Activated T-cell treated with anti-CD3 and anti-CD28 coated beads, Interleukin-2, amount 50 U/mL, for 72 hours (primary cell): Measurements from ENCODE around the gene BTN1A1. TPM values are rescaled to one million over a fixed set of nuclear protein-coding genes. Genes with fewer than 3 reads are reported as not detected.

Experiments used
- ATAC-seq, 2 donors: fragments of 150-1000 bp; cut with Tn5 transposase; replicated peaks in 1 of 2; 2 replicates each; pipeline ENCODE4 v1.10.0; 2021; ENCODE audit warnings: moderate library complexity in 2 of 2, mild to moderate bottlenecking in 1 of 2
- DNase-seq, 2 donors: peaks; one replicate each; pipeline ENCODE4 v3.0.0; 2021 to 2022; ENCODE audit warnings: mixed read lengths in 1 of 2
- H3K27ac Mint-ChIP-seq: one replicate; pipeline ENCODE4 v1.8.0; 2022; ENCODE audit warnings: mild to moderate bottlenecking, moderate library complexity, mixed read lengths
- H3K27me3 Mint-ChIP-seq: one replicate; pipeline ENCODE4 v1.8.0; 2022; ENCODE audit warnings: low read depth, mixed read lengths
- H3K36me3 Mint-ChIP-seq, 2 donors: one replicate each; pipeline ENCODE4 v1.8.0; 2022; ENCODE audit warnings: mixed read lengths in 2 of 2, mild to moderate bottlenecking in 1 of 2; ENCODE audit not compliant: insufficient read depth in 2 of 2
- H3K4me1 Mint-ChIP-seq: one replicate; pipeline ENCODE4 v1.8.0; 2022; ENCODE audit warnings: low read depth, mixed read lengths
- H3K4me3 Mint-ChIP-seq, 2 donors: one replicate each; pipeline ENCODE4 v1.8.0; 2022; ENCODE audit warnings: mild to moderate bottlenecking in 2 of 2, mixed read lengths in 2 of 2, moderate library complexity in 2 of 2
- H3K9me3 Mint-ChIP-seq, 2 donors: one replicate each; pipeline ENCODE4 v1.8.0; 2022; ENCODE audit warnings: mixed read lengths in 2 of 2
- total RNA-seq, 2 donors: library from RNA; stranded (reverse); gene quantifications; one replicate each; pipeline ENCODE4 v1.2.3, GENCODE V29; 2022

Gene BTN1A1
- total RNA-seq, 2 donors from 2014 or later = 0.10 TPM; not detected in 1

- peaks cover 9% of the 10 kb centered on the region for H3K4me1 Mint-ChIP-seq
- ATAC-seq (no peak), DNase-seq (no peak)
- H3K27me3 Mint-ChIP-seq = no peaks in the 10 kb centered on the region
- H3K4me3 Mint-ChIP-seq = no peak overlapping the region
- peaks cover 0 to 2% of the 10 kb centered on the region in 2 donors for H3K36me3 Mint-ChIP-seq
- H3K9me3 Mint-ChIP-seq = peaks cover 0 to 2% of the 10 kb centered on the region in 2 donors
- no peak overlapping the region for H3K27ac Mint-ChIP-seq
Measured at GRCh38 chr6:26482338-26482737, 17.8 kb upstream of the BTN1A1 start.

GRCh38 chr6:26483727-26484126, 16.4 kb upstream of the BTN1A1 start:
- H3K4me3 Mint-ChIP-seq = no peak overlapping the region

GRCh38 chr6:26484161-26484560, 15.9 kb upstream of the BTN1A1 start:
- Mint-ChIP-seq H3K4me3 (no peak overlapping the region), H3K27me3 (no peaks in the 10 kb centered on the region), H3K27ac (no peak overlapping the region), H3K4me1 (peaks cover 7% of the 10 kb centered on the region), H3K36me3 (peaks cover 3 to 7% of the 10 kb centered on the region in 2 donors), H3K9me3 (peaks cover 2 to 8% of the 10 kb centered on the region in 2 donors)
- DNase-seq = no peak
- ATAC-seq = no peak

More at GRCh38 chr6:26483727-26484126, 16.4 kb upstream of the BTN1A1 start:
- peaks cover 2 to 8% of the 10 kb centered on the region in 2 donors for H3K9me3 Mint-ChIP-seq
- DNase-seq = no peak
- no peak overlapping the region for H3K27ac Mint-ChIP-seq
- H3K27me3 Mint-ChIP-seq = no peaks in the 10 kb centered on the region
- ATAC-seq = no peak
- peaks cover 7% of the 10 kb centered on the region for H3K4me1 Mint-ChIP-seq
- peaks cover 3 to 4% of the 10 kb centered on the region in 2 donors for H3K36me3 Mint-ChIP-seq

GRCh38 chr6:26485112-26485780, 14.9 kb upstream of the BTN1A1 start:
- peaks cover 3 to 7% of the 10 kb centered on the region in 2 donors for H3K36me3 Mint-ChIP-seq
- no peaks in the 10 kb centered on the region for H3K27me3 Mint-ChIP-seq
- H3K9me3 Mint-ChIP-seq = peaks cover 2 to 8% of the 10 kb centered on the region in 2 donors
- H3K4me1 Mint-ChIP-seq = peaks cover 7% of the 10 kb centered on the region
- no peak overlapping the region for H3K27ac Mint-ChIP-seq
- H3K4me3 Mint-ChIP-seq = no peak overlapping the region
- ATAC-seq (no peak), DNase-seq (no peak)

- DNase-seq = no peak
- no peak overlapping the region for H3K27ac Mint-ChIP-seq
- peaks cover 10% of the 10 kb centered on the region for H3K4me1 Mint-ChIP-seq
- ATAC-seq = no peak
- peaks cover 2 to 8% of the 10 kb centered on the region in 2 donors for H3K9me3 Mint-ChIP-seq
- H3K36me3 Mint-ChIP-seq = peaks cover 3 to 7% of the 10 kb centered on the region in 2 donors
- H3K27me3 Mint-ChIP-seq = no peaks in the 10 kb centered on the region
- H3K4me3 Mint-ChIP-seq = no peak overlapping the region
Measured at GRCh38 chr6:26486358-26486757, 13.7 kb upstream of the BTN1A1 start.

GRCh38 chr6:26487466-26487865, 12.6 kb upstream of the BTN1A1 start:
- Mint-ChIP-seq H3K36me3 (peaks cover 3 to 7% of the 10 kb centered on the region in 2 donors), H3K27me3 (no peaks in the 10 kb centered on the region), H3K4me1 (peaks cover 6% of the 10 kb centered on the region), H3K27ac (no peak overlapping the region), H3K9me3 (peaks cover 2 to 8% of the 10 kb centered on the region in 2 donors), H3K4me3 (no peak overlapping the region)
- ATAC-seq (no peak), DNase-seq (no peak)

- Mint-ChIP-seq H3K27ac (peak overlapping the region; percentile 22), H3K9me3 (peaks cover 2 to 8% of the 10 kb centered on the region in 2 donors), H3K4me1 (peaks cover 26% of the 10 kb centered on the region), H3K4me3 (peak overlapping the region in 1 of 2 donors; percentile 49), H3K27me3 (no peaks in the 10 kb centered on the region), H3K36me3 (peaks cover 3 to 7% of the 10 kb centered on the region in 2 donors)
- peak in 1 of 2 donors; percentile 75 for ATAC-seq
- DNase-seq = no peak
Measured at GRCh38 chr6:26489996-26490964, 9.8 kb upstream of the BTN1A1 start.

GRCh38 chr6:26491604-26492003, 8.5 kb upstream of the BTN1A1 start:
- H3K4me3 Mint-ChIP-seq = no peak overlapping the region
- peaks cover 2 to 8% of the 10 kb centered on the region in 2 donors for H3K9me3 Mint-ChIP-seq
- ATAC-seq = no peak
- DNase-seq = no peak
- no peaks in the 10 kb centered on the region for H3K27me3 Mint-ChIP-seq
- H3K27ac Mint-ChIP-seq = no peak overlapping the region
- H3K36me3 Mint-ChIP-seq = peaks cover 3 to 5% of the 10 kb centered on the region in 2 donors
- peaks cover 26% of the 10 kb centered on the region for H3K4me1 Mint-ChIP-seq

GRCh38 chr6:26493258-26493657, 6.8 kb upstream of the BTN1A1 start:
- no peak for DNase-seq
- peak; percentile 68 to 78 for ATAC-seq
- H3K27me3 Mint-ChIP-seq = no peaks in the 10 kb centered on the region
- no peak overlapping the region for H3K27ac Mint-ChIP-seq
- H3K4me3 Mint-ChIP-seq = no peak overlapping the region
- no peaks in the 10 kb centered on the region for H3K9me3 Mint-ChIP-seq
- peaks cover 0 to 3% of the 10 kb centered on the region in 2 donors for H3K36me3 Mint-ChIP-seq
- peaks cover 26% of the 10 kb centered on the region for H3K4me1 Mint-ChIP-seq

- peaks cover 26% of the 10 kb centered on the region for H3K4me1 Mint-ChIP-seq
- peaks cover 0 to under 1% of the 10 kb centered on the region in 2 donors for H3K36me3 Mint-ChIP-seq
- no peaks in the 10 kb centered on the region for H3K9me3 Mint-ChIP-seq
- no peak for DNase-seq
- H3K4me3 Mint-ChIP-seq = peak overlapping the region; percentile 29
- ATAC-seq = no peak
- H3K27ac Mint-ChIP-seq = peak overlapping the region; percentile 45
- no peaks in the 10 kb centered on the region for H3K27me3 Mint-ChIP-seq
Measured at GRCh38 chr6:26494117-26494516, 6.0 kb upstream of the BTN1A1 start.

GRCh38 chr6:26495281-26495680, 4.8 kb upstream of the BTN1A1 start:
- no peak for ATAC-seq
- Mint-ChIP-seq H3K4me1 (peaks cover 26% of the 10 kb centered on the region), H3K27ac (no peak overlapping the region), H3K36me3 (peaks cover 0 to under 1% of the 10 kb centered on the region in 2 donors), H3K27me3 (no peaks in the 10 kb centered on the region), H3K4me3 (no peak overlapping the region), H3K9me3 (no peaks in the 10 kb centered on the region)
- no peak for DNase-seq

- no peaks in the 10 kb centered on the region for H3K9me3 Mint-ChIP-seq
- H3K4me3 Mint-ChIP-seq = no peak overlapping the region
- ATAC-seq (no peak), DNase-seq (no peak)
- H3K36me3 Mint-ChIP-seq = peaks cover 2 to 3% of the 10 kb centered on the region in 2 donors
- peaks cover 15% of the 10 kb centered on the region for H3K27me3 Mint-ChIP-seq
- no peak overlapping the region for H3K27ac Mint-ChIP-seq
- peaks cover 31% of the 10 kb centered on the region for H3K4me1 Mint-ChIP-seq
Measured at GRCh38 chr6:26497610-26498009, 2.5 kb upstream of the BTN1A1 start.

GRCh38 chr6:26501482-26501986, 1.4 kb downstream of the BTN1A1 start:
- Mint-ChIP-seq H3K27me3 (peaks cover 41% of the 10 kb centered on the region), H3K27ac (no peak overlapping the region), H3K4me3 (peak overlapping the region; percentile 84 to 87), H3K4me1 (peaks cover 11% of the 10 kb centered on the region), H3K9me3 (no peaks in the 10 kb centered on the region), H3K36me3 (peaks cover 2 to 3% of the 10 kb centered on the region in 2 donors)
- DNase-seq (peak; percentile 38 to 46), ATAC-seq (peak; percentile 80 to 81)
